GM12891 (cell line): Measurements from ENCODE around the gene KAT5.

Experiments
- PAX5 ChIP-seq: IDR thresholded peaks from 2 replicates; pipeline ENCODE4 v1.6.1; 2011; ENCODE audit warnings: low read length, moderate library complexity, mild to moderate bottlenecking; ENCODE audit not compliant: insufficient read depth, severe bottlenecking
- POLR2A ChIP-seq: IDR thresholded peaks from 2 replicates; pipeline ENCODE4 v1.6.1; 2011; ENCODE audit warnings: low read depth, low read length, control low read depth
- POLR2AphosphoS5 ChIP-seq: IDR thresholded peaks from 2 replicates; pipeline ENCODE4 v1.6.1; 2011; ENCODE audit warnings: low read depth, low read length, control low read depth
- TAF1 ChIP-seq: IDR thresholded peaks from 2 replicates; pipeline ENCODE4 v1.6.1; 2011; ENCODE audit warnings: low read depth, low read length, control low read depth

DNA sequence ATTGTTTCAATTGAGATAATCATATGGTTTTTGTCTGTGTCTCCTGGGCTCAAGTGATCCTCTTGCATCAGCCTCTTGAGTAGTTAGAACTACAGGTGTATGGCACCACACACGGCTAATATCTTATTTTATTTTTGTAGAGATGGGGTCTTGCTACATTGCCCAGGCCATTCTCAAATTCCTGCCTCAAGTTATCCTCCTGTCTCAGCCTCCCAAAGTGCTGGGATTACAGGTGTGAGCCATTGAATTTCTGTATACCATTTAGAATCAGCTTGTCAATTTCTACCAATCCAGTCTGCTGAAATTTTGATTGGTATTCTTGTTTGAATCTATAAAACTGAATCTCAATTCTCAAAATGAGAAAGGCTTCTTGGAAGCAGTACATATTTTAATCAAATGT, 10.4 kb upstream of the KAT5 start:
- TF ChIP-seq POLR2AphosphoS5, result no peak
- TF ChIP-seq TAF1, result no peak
- TF ChIP-seq POLR2A, result no peak
- TF ChIP-seq PAX5, result no peak
